HG03064 (cell line): ENCODE data around the gene DPH2.

Source experiments
- ATAC-seq: cut with Tn5 transposase; IDR thresholded peaks from one replicate; pipeline ENCODE4 v1.9.1; 2021; ENCODE audit warnings: low read depth; ENCODE audit not compliant: unreplicated experiment

Gene DPH2

GRCh38 chr1:43996733-43997115 is 26.9 kb downstream of the DPH2 start:
- no peak for ATAC-seq

- ATAC-seq = no peak
Measured at GRCh38 chr1:43997295-43997999, 27.6 kb downstream of the DPH2 start.

GRCh38 chr1:43998000-43998378 is 28.2 kb downstream of the DPH2 start:
- ATAC-seq = no peak

GRCh38 chr1:43999455-43999854 is 29.6 kb downstream of the DPH2 start:
- ATAC-seq = no peak

GRCh38 chr1:44000122-44000665 is 30.4 kb downstream of the DPH2 start:
- ATAC-seq = no peak

GRCh38 chr1:44002165-44002564 is 32.4 kb downstream of the DPH2 start:
- ATAC-seq = no peak

- ATAC-seq = no peak
Measured at GRCh38 chr1:44002606-44003157, 32.9 kb downstream of the DPH2 start.

- ATAC-seq = no peak
Measured at GRCh38 chr1:44008259-44008658, 38.4 kb downstream of the DPH2 start.

GRCh38 chr1:44010935-44011471 is 41.2 kb downstream of the DPH2 start:
- ATAC-seq = no peak

GRCh38 chr1:44012404-44012803 is 42.6 kb downstream of the DPH2 start:
- no peak for ATAC-seq

- ATAC-seq = no peak
Measured at GRCh38 chr1:44012941-44013609, 43.3 kb downstream of the DPH2 start.

GRCh38 chr1:44013949-44014348 is 44.1 kb downstream of the DPH2 start:
- ATAC-seq = no peak

GRCh38 chr1:44014365-44015104 is 44.7 kb downstream of the DPH2 start:
- ATAC-seq = no peak

GRCh38 chr1:44015206-44015605 is 45.4 kb downstream of the DPH2 start:
- no peak for ATAC-seq

GRCh38 chr1:44016041-44016889 is 46.5 kb downstream of the DPH2 start:
- no peak for ATAC-seq

- no peak for ATAC-seq
Measured at GRCh38 chr1:44016890-44017400, 47.1 kb downstream of the DPH2 start.

GRCh38 chr1:44019466-44019948 is 49.7 kb downstream of the DPH2 start:
- no peak for ATAC-seq

GRCh38 chr1:44020464-44020863 is 50.7 kb downstream of the DPH2 start:
- ATAC-seq = no peak

GRCh38 chr1:44021156-44021555 is 51.3 kb downstream of the DPH2 start:
- no peak for ATAC-seq
